ENCODE measurements around the gene PLEKHG2. TPM values are rescaled to one million over a fixed set of nuclear protein-coding genes. Genes with fewer than 3 reads are reported as not detected.
A peak's percentile ranks its signal among the peaks of the same experiment; 100 is the strongest.

PLEKHG2 gene
- total and polyA plus RNA-seq, 11 donors, result 8.9 to 38.5 (median 13.3) TPM

DNA sequence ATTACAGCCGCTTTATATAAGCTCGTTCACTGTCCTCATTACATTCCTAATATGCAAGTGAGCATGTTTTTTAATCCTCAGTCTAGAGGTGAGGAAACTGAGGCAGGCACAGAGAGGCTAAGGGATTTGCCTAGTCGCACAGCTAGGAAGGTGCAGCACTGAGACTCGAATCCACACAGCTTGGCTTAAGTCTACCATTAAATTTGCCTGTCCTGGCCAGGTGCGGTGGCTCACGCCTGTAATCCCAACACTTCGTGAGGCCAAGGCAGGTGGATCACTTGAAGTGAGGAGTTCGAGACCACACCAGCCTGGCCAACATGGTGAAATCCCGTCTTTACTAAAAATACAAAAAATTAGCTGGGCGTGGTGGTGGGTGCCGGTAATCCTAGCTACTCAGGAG lies 15.2 kb downstream of the PLEKHG2 start:
- Histone ChIP-seq H3K4me3 (no peak overlapping the region), H3K27ac (peak overlapping the region; percentile 64 to 93 (median 86)), H3K36me3 (peaks cover 1 to 34% (median 15%) of the 10 kb centered on the region in 9 donors), H3K27me3 (no peaks in the 10 kb centered on the region), H3K4me1 (peaks cover 9 to 27% (median 17%) of the 10 kb centered on the region in 12 donors), H3K9me3 (no peaks in the 10 kb centered on the region)
- ATAC-seq (no peak), DNase-seq (peak in 1 of 5 donors; percentile 30)
- WGBS, 4 donors, result 89 to 94% (median 92%) methylated on average over 9 to 11 of the region's 11 CpGs
- intact Hi-C loops (cut with DNase I), result no loop called here
- TF ChIP-seq, protein P1, sequence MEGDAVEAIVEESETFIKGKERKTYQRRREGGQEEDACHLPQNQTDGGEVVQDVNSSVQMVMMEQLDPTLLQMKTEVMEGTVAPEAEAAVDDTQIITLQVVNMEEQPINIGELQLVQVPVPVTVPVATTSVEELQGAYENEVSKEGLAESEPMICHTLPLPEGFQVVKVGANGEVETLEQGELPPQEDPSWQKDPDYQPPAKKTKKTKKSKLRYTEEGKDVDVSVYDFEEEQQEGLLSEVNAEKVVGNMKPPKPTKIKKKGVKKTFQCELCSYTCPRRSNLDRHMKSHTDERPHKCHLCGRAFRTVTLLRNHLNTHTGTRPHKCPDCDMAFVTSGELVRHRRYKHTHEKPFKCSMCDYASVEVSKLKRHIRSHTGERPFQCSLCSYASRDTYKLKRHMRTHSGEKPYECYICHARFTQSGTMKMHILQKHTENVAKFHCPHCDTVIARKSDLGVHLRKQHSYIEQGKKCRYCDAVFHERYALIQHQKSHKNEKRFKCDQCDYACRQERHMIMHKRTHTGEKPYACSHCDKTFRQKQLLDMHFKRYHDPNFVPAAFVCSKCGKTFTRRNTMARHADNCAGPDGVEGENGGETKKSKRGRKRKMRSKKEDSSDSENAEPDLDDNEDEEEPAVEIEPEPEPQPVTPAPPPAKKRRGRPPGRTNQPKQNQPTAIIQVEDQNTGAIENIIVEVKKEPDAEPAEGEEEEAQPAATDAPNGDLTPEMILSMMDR (IDR thresholded peaks at IDR 0.05), result no peak
- no peak for TF ChIP-seq POLR2A (IDR thresholded peaks at IDR 0.05)

DNA sequence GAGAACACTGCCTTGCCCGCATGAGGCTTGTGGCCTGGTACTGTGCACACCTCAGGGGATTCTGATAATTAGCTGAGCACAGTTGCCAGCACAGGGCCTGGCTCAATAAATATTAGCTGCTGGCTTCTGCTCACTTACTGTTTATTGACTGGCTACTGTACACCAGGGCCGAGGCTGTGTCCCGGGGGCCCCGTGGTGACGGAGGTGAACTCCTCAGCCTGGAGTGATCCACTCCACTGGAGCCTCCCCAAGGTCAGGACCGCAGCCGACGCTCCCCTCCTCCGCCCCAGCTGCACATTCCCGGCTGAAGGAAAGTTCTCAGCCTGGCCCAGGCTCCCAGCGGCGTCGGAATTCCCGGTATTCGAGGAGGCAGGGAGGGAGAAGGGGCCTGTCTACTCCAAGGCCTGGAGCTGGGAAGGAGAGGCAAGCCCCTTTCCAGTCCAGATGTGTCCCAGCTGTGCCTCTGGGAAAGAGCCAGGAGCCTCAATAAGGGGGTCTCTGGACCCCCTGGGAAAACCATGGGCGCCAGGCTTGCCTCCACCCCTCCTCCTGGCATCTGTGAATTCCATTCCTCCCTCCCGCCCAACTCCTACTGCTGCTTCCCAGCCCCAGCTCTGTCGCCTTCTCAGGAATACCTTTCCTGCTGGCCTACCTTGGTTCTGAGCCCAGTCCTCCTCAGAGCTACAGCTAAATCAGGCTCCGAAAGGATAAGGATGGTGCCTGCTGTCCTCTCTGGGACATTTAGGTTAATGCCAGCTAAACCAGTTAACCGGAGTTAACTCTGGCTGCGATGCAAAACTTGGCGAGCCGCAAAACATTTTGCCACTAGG lies 16.0 kb downstream of the PLEKHG2 start:
- peak overlapping the region; percentile 64 to 93 (median 86) for H3K27ac ChIP-seq
- 15 to 21% (median 16%) methylated on average over 16 to 23 of the region's 23 CpGs for WGBS, 4 donors
- intact Hi-C loops (cut with DNase I), result no loop called here
- TF ChIP-seq POLR2A (IDR thresholded peaks at IDR 0.05), result no peak
- TF ChIP-seq, protein P1 (IDR thresholded peaks at IDR 0.05), result no peak
- peaks cover 3 to 34% (median 19%) of the 10 kb centered on the region in 9 donors for H3K36me3 ChIP-seq
- DNase-seq, result peak; percentile 82 to 86 (median 86)
- ATAC-seq, result peak; percentile 69 to 84 (median 80)
- peak overlapping the region in 3 of 12 donors; percentile 6 to 22 (median 22) for H3K4me3 ChIP-seq
- no peaks in the 10 kb centered on the region for H3K9me3 ChIP-seq
- H3K27me3 ChIP-seq, result no peaks in the 10 kb centered on the region
- H3K4me1 ChIP-seq, result peaks cover 9 to 28% (median 19%) of the 10 kb centered on the region in 12 donors

DNA sequence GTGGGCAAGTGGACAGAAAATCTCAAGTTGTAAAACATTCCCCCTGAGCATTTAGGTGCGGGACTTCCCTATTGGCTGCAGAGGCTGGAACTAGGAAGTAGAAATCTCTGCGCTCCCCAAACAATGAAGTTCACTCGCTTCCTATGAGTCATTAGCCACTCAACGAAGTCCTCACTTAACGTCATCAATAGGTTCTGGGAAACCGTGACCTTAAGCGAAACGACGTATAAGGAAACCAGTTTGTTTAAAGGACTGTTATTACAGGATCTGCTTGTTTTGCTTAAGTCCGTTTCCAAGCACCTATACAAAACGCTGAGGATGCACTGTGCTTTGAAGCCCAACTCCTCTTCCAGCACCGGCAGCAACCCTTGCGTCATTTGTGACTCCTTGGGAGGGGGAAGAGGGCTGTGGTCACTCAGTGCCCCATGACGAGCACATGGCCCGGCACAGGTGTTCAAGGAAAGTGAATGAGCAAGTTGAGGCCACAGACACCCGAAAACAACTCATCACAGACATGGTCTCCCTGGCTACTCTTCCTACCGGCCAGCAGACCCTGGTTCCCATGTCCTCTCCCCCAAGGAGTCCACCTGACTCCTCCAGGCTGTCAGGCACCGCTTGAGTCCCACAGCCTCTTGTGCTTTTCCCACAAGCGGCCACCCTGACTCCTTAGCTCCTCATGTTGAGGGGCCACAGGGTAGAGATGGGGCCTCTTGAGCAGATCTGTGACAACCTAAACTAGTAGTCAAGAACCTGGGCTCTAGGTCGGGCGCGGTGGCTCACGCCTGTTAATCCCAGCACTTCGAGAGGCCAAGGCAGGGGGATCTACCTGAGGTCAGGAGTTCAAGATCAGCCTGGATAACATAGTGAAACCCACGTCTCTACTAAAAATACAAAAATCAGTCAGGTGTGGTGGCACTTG lies 18.5 kb downstream of the PLEKHG2 start:
- Histone ChIP-seq H3K4me3 (peak overlapping the region in 4 of 12 donors; percentile 13 to 21 (median 20)), H3K36me3 (peaks cover 5 to 33% (median 30%) of the 10 kb centered on the region in 9 donors), H3K27ac (peak overlapping the region in 11 of 12 donors; percentile 36 to 97 (median 75)), H3K9me3 (no peaks in the 10 kb centered on the region), H3K4me1 (peaks cover 19 to 47% (median 35%) of the 10 kb centered on the region in 12 donors), H3K27me3 (no peaks in the 10 kb centered on the region)
- DNase-seq (peak in 2 of 5 donors; percentile 52 to 61), ATAC-seq (peak; percentile 9 to 67 (median 36))
- TF ChIP-seq, protein P1 (IDR thresholded peaks at IDR 0.05), result no peak
- TF ChIP-seq POLR2A (IDR thresholded peaks at IDR 0.05), result no peak
- 63 to 68% (median 66%) methylated on average over 24 to 25 of the region's 25 CpGs for WGBS, 4 donors
- intact Hi-C loops (cut with DNase I), result no loop called here
